ENCODE measurements around the gene DCXR. TPM values are rescaled to one million over a fixed set of nuclear protein-coding genes. Genes with fewer than 3 reads are reported as not detected.

Gene DCXR
- total and polyA plus RNA-seq, 10 of the 15 experiments (the other 5 are each of a cell fraction or from before 2014, with no cell fraction given): 12.3 to 139 (median 88.9) TPM

GRCh38 chr17:82024859-82025258 is 12.6 kb downstream of the DCXR start:
- peaks cover 26% of the 10 kb centered on the region for H3K79me2 ChIP-seq (ENCODE audit: control insufficient read depth, insufficient read depth, low read length)
- POLR2A ChIA-PET: interaction anchor here (0.6 kb wide), 1 partner anchor 161 kb away, joined by 3 read pairs; no protein-coding TSS in a partner anchor
- 88% methylated on average over 14 of the region's 17 CpGs for WGBS (ENCODE audit: insufficient coverage, insufficient replicate concordance, low lambda C conversion rate, missing lambda C conversion rate)
- peaks cover 14% of the 10 kb centered on the region for H3K4me1 ChIP-seq (ENCODE audit: control insufficient read depth, insufficient read depth, low read length)
- no peak overlapping the region for H2AFZ ChIP-seq (ENCODE audit: control insufficient read depth, low read depth, low read length)
- H3K4me3 ChIP-seq: no peak overlapping the region
- CTCF ChIA-PET: no interaction called here
- peak overlapping the region; percentile 96; the same call in 1 of the 2 replicates for H3K4me2 ChIP-seq (ENCODE audit: control insufficient read depth, insufficient read depth)
- H3K27me3 ChIP-seq (replicated peaks in 1 of 2; ENCODE audit: control insufficient read depth in 2 of 2, insufficient read depth in 2 of 2, low read length in 1 of 2): no peaks in the 10 kb centered on the region
- RAD21 ChIA-PET (ENCODE audit: unreplicated experiment): no interaction called here
- H3K9ac ChIP-seq (ENCODE audit: control insufficient read depth, insufficient read depth, low read length): no peak overlapping the region
- ATAC-seq (no peak), FAIRE-seq (no peak), DNase-seq (ENCODE audit: low read depth, low spot score) (no peak)
- no peaks in the 10 kb centered on the region; a peak in 1 of 4 replicates for H3K36me3 ChIP-seq (ENCODE audit: control insufficient read depth in 2 of 2, insufficient read depth in 2 of 2, low read length in 1 of 2)
- SMC1A ChIA-PET (ENCODE audit: uncharacterized antibody, unreplicated experiment): no interaction called here
- no TSS peak for BruUV-seq (replicated peaks)
- in situ Hi-C loops (cut with MboI) (no loop called here), intact Hi-C loops (cut with micrococcal nuclease; ENCODE audit: unreplicated experiment) (loop anchor here (5.0 kb wide), 1 partner anchor 163 kb away; the partner anchor contains the start of gene P4HB)
- no peak overlapping the region for H3K27ac ChIP-seq (ENCODE audit: control insufficient read depth, insufficient read depth)
- TF ChIP-seq IRF4 (IDR thresholded peaks at IDR 0.05; ENCODE audit: low read depth, low read length): no peak
- no peak for TF ChIP-seq ZNF622 (IDR thresholded peaks at IDR 0.05)
- no peak for TF ChIP-seq POLR2AphosphoS5 (IDR thresholded peaks at IDR 0.05; ENCODE audit: low read length)
- TF ChIP-seq HDAC6 (IDR thresholded peaks at IDR 0.05; ENCODE audit: unreplicated experiment): no peak
- TF ChIP-seq, protein P1, sequence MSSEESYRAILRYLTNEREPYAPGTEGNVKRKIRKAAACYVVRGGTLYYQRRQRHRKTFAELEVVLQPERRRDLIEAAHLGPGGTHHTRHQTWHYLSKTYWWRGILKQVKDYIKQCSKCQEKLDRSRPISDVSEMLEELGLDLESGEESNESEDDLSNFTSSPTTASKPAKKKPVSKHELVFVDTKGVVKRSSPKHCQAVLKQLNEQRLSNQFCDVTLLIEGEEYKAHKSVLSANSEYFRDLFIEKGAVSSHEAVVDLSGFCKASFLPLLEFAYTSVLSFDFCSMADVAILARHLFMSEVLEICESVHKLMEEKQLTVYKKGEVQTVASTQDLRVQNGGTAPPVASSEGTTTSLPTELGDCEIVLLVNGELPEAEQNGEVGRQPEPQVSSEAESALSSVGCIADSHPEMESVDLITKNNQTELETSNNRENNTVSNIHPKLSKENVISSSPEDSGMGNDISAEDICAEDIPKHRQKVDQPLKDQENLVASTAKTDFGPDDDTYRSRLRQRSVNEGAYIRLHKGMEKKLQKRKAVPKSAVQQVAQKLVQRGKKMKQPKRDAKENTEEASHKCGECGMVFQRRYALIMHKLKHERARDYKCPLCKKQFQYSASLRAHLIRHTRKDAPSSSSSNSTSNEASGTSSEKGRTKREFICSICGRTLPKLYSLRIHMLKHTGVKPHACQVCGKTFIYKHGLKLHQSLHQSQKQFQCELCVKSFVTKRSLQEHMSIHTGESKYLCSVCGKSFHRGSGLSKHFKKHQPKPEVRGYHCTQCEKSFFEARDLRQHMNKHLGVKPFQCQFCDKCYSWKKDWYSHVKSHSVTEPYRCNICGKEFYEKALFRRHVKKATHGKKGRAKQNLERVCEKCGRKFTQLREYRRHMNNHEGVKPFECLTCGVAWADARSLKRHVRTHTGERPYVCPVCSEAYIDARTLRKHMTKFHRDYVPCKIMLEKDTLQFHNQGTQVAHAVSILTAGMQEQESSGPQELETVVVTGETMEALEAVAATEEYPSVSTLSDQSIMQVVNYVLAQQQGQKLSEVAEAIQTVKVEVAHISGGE (CRISPR knock-in tag; IDR thresholded peaks at IDR 0.05): no peak
- no peak for TF ChIP-seq RB1 (IDR thresholded peaks at IDR 0.05; ENCODE audit: borderline replicate concordance)
- TF ChIP-seq RFX5 (IDR thresholded peaks at IDR 0.05; ENCODE audit: low read depth, low read length): no peak
- no peak for TF ChIP-seq CBX5 (IDR thresholded peaks at IDR 0.05; ENCODE audit: low read depth)
- TF ChIP-seq HDGF (IDR thresholded peaks at IDR 0.05): no peak
- TF ChIP-seq PML (IDR thresholded peaks at IDR 0.05; ENCODE audit: low read length): no peak
- no peak for TF ChIP-seq HDAC2 (IDR thresholded peaks at IDR 0.05)
- no peak for TF ChIP-seq IKZF2 (IDR thresholded peaks at IDR 0.05)
- TF ChIP-seq NFIC (IDR thresholded peaks at IDR 0.05; ENCODE audit: low read depth, low read length): no peak
- TF ChIP-seq ATF2 (IDR thresholded peaks at IDR 0.05; ENCODE audit: low read length): no peak
- no peak for TF ChIP-seq CREB1 (IDR thresholded peaks at IDR 0.05; ENCODE audit: low read depth)
- TF ChIP-seq SIN3A (IDR thresholded peaks at IDR 0.05; ENCODE audit: low read depth, low read length): no peak
- no peak for TF ChIP-seq ZNF217 (IDR thresholded peaks at IDR 0.05)
- TF ChIP-seq MTA3 (IDR thresholded peaks at IDR 0.05; ENCODE audit: borderline replicate concordance, low read length): no peak
- no peak for TF ChIP-seq PAX8 (IDR thresholded peaks at IDR 0.05)
- H4K20me1 ChIP-seq (ENCODE audit: control insufficient read depth, insufficient read depth): no peaks in the 10 kb centered on the region
- H3K9me3 ChIP-seq (replicated peaks; ENCODE audit: control insufficient read depth, insufficient read depth, low read length): no peaks in the 10 kb centered on the region
